Neural progenitor cell (in vitro differentiated cells): ENCODE data around the gene TGFBR2. TPM values are rescaled to one million over a fixed set of nuclear protein-coding genes. Genes with fewer than 3 reads are reported as not detected.

Experiments
- DNase-seq: peaks from one replicate; pipeline ENCODE4 v3.0.0-alpha.2; 2016; ENCODE audit warnings: low spot score
- H2AFZ ChIP-seq: fragments of 200-600 bp; sonication (generic); replicated peaks from 2 replicates; pipeline ENCODE4 v1.6.1; 2016; ENCODE audit warnings: antibody characterized with exemption
- H3F3A ChIP-seq: fragments of 200-600 bp; sonication (generic); 2 replicates; pipeline ENCODE4 v1.6.1; 2016; ENCODE audit warnings: antibody characterized with exemption, low read depth
- H3K27ac ChIP-seq: fragments of 200-600 bp; sonication (generic); 2 replicates; pipeline ENCODE4 v1.5.1; 2016; ENCODE audit warnings: mild to moderate bottlenecking
- H3K27me3 ChIP-seq: fragments of 200-600 bp; sonication (generic); 2 replicates; pipeline ENCODE4 v1.6.1; 2016; ENCODE audit warnings: mild to moderate bottlenecking, moderate library complexity
- H3K36me3 ChIP-seq: fragments of 200-600 bp; sonication (generic); 2 replicates; pipeline ENCODE4 v1.5.1; 2016
- H3K4me1 ChIP-seq: fragments of 200-600 bp; sonication (generic); 2 replicates; pipeline ENCODE4 v1.6.1; 2016; ENCODE audit warnings: mixed run types
- H3K4me2 ChIP-seq: fragments of 200-600 bp; sonication (generic); 2 replicates; pipeline ENCODE4 v1.6.1; 2016
- H3K4me3 ChIP-seq: fragments of 200-600 bp; sonication (generic); 2 replicates; pipeline ENCODE4 v1.5.1; 2016
- H3K79me2 ChIP-seq: fragments of 200-600 bp; sonication (generic); 2 replicates; pipeline ENCODE4 v1.6.1; 2016; ENCODE audit warnings: low read depth
- H3K9ac ChIP-seq: fragments of 200-600 bp; sonication (generic); 2 replicates; pipeline ENCODE4 v1.6.1; 2016
- H3K9me3 ChIP-seq: fragments of 200-600 bp; sonication (generic); 2 replicates; pipeline ENCODE4 v1.5.1; 2016; ENCODE audit warnings: low read depth
- H4K20me1 ChIP-seq: fragments of 200-600 bp; sonication (generic); 2 replicates; pipeline ENCODE4 v1.6.1; 2016; ENCODE audit warnings: low read depth
- H3K27ac Mint-ChIP-seq: 3 replicates; pipeline ENCODE4 v1.8.0; 2021; ENCODE audit warnings: mixed read lengths
- H3K27me3 Mint-ChIP-seq: 2 replicates; pipeline ENCODE4 v1.8.0; 2022; ENCODE audit warnings: low read depth, mild to moderate bottlenecking, inconsistent platforms, moderate library complexity, mixed read lengths; ENCODE audit not compliant: insufficient read depth
- H3K36me3 Mint-ChIP-seq: 3 replicates; pipeline ENCODE4 v1.8.0; 2021; ENCODE audit warnings: mixed read lengths
- H3K4me1 Mint-ChIP-seq: 3 replicates; pipeline ENCODE4 v1.8.0; 2021; ENCODE audit warnings: mixed read lengths
- H3K4me3 Mint-ChIP-seq: 3 replicates; pipeline ENCODE4 v1.8.0; 2021; ENCODE audit warnings: mild to moderate bottlenecking, moderate library complexity, mixed read lengths
- H3K9me3 Mint-ChIP-seq: 3 replicates; pipeline ENCODE4 v1.8.0; 2020; ENCODE audit warnings: mixed read lengths
- CTCF ChIP-seq: fragments of 200-600 bp; sonication (generic); IDR thresholded peaks from 2 replicates; pipeline ENCODE4 v1.5.1; 2017; ENCODE audit warnings: antibody characterized with exemption, mild to moderate bottlenecking
- EZH2 ChIP-seq: fragments of 200-600 bp; sonication (generic); IDR thresholded peaks from 2 replicates; pipeline ENCODE4 v1.6.1; 2017; ENCODE audit warnings: antibody characterized with exemption, mild to moderate bottlenecking, moderate library complexity
- EZH2phosphoT487 ChIP-seq: fragments of 200-600 bp; sonication (generic); IDR thresholded peaks from 2 replicates; pipeline ENCODE4 v1.6.1; 2017; ENCODE audit warnings: antibody characterized with exemption
- total RNA-seq: library from RNA; depleted of rRNA; stranded (reverse); fragments of >200 nt; gene quantifications from 2 replicates; pipeline ENCODE4 v1.2.3, GENCODE V29; 2015; ENCODE audit warnings: low replicate concordance

The TGFBR2 gene
- total RNA-seq, 1 donor from 2014 or later: 7.3 TPM

DNA sequence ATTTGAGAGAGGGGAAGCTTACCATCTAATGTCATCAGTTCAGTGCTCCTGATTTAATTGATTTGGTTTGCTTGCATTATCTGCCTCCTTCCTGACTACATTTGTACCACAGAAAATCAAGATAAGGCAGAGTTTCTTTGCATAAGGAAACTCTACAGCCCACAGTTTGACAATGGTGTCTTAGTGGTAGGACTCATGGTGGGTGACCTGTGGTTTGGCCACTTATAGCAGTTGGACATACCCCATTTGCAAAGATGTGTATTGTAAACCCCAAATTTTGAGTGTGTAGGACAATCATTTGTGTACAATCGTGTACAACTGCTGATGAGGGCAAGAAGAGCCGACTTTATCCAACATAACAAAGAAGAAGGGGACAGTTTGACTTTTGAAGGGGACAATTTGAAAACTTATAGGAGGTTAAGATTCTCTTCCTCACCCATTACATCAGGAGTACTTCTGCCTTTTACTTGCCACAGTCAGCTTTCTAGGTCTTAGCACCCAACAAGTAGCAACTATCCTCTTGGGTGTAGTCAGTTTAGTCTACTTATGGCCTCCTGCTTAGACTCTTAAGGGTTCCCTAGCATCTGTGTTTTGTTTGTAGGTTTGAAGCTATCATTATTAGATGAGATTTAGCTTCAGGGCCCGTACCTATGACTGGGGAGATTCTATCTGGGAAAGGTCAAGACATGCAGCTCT is 6.2 kb downstream of the TGFBR2 start:
- Mint-ChIP-seq H3K27ac (no peak overlapping the region), H3K36me3 (peaks cover 4% of the 10 kb centered on the region), H3K9me3 (peaks cover 2% of the 10 kb centered on the region), H3K4me1 (peaks cover 5% of the 10 kb centered on the region), H3K4me3 (no peak overlapping the region), H3K27me3 (no peaks in the 10 kb centered on the region)
- Histone ChIP-seq H3K4me3 (no peak overlapping the region), H3K9ac (no peak overlapping the region), H3K79me2 (peaks cover 72% of the 10 kb centered on the region), H2AFZ (no peak overlapping the region), H3K4me2 (no peak overlapping the region), H3F3A (no peaks in the 10 kb centered on the region), H3K36me3 (no peaks in the 10 kb centered on the region), H3K27ac (no peak overlapping the region), H3K4me1 (no peaks in the 10 kb centered on the region), H4K20me1 (no peaks in the 10 kb centered on the region), H3K9me3 (no peaks in the 10 kb centered on the region), H3K27me3 (no peaks in the 10 kb centered on the region)
- no peak for DNase-seq
- TF ChIP-seq EZH2 (no peak), CTCF (no peak), EZH2phosphoT487 (no peak)

GRCh38 chr3:30613133-30613825 is 6.9 kb downstream of the TGFBR2 start:
- Mint-ChIP-seq H3K27ac (no peak overlapping the region), H3K4me1 (peaks cover 5% of the 10 kb centered on the region)
- H3K79me2 ChIP-seq: peaks cover 66% of the 10 kb centered on the region

DNA sequence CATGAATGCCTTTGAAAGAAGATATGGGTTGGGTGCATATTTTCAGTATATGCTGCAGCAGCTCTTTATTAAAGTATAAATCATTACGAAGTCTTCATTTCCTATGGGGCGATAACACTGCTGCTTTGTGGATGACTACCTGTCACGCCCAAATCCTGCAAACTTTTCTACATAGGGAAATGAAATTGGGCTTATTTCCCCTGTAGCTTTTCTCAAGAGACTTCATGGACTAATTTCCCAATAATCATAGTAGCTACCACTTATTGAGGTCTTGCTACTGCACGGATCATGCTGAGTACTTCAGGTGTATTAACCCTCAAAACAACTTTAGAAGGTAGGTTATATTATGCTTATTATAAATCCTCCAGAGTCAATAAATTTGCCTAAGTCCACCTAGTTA is 8.0 kb downstream of the TGFBR2 start:
- TF ChIP-seq CTCF: no peak
- no peak for TF ChIP-seq EZH2phosphoT487
- no peak for TF ChIP-seq EZH2
- DNase-seq: no peak
- no peak overlapping the region for H3K4me2 ChIP-seq
- Mint-ChIP-seq H3K9me3 (peaks cover 2% of the 10 kb centered on the region), H3K4me3 (no peak overlapping the region), H3K27ac (no peak overlapping the region), H3K36me3 (peaks cover 10% of the 10 kb centered on the region), H3K27me3 (no peaks in the 10 kb centered on the region), H3K4me1 (peaks cover 5% of the 10 kb centered on the region)
- no peak overlapping the region for H2AFZ ChIP-seq
- no peak overlapping the region for H3K27ac ChIP-seq
- H4K20me1 ChIP-seq: no peaks in the 10 kb centered on the region
- no peaks in the 10 kb centered on the region for H3K27me3 ChIP-seq
- no peaks in the 10 kb centered on the region for H3K36me3 ChIP-seq
- no peaks in the 10 kb centered on the region for H3K9me3 ChIP-seq
- H3F3A ChIP-seq: no peaks in the 10 kb centered on the region
- no peak overlapping the region for H3K9ac ChIP-seq
- H3K4me3 ChIP-seq: no peak overlapping the region
- peaks cover 66% of the 10 kb centered on the region for H3K79me2 ChIP-seq
- no peaks in the 10 kb centered on the region for H3K4me1 ChIP-seq

More at GRCh38 chr3:30613133-30613825, 6.9 kb downstream of the TGFBR2 start:
- Mint-ChIP-seq H3K9me3 (peaks cover 2% of the 10 kb centered on the region), H3K4me3 (no peak overlapping the region), H3K27me3 (no peaks in the 10 kb centered on the region), H3K36me3 (peaks cover 4% of the 10 kb centered on the region)
- no peak overlapping the region for H3K9ac ChIP-seq
- H4K20me1 ChIP-seq: no peaks in the 10 kb centered on the region
- no peak overlapping the region for H3K4me2 ChIP-seq
- H3F3A ChIP-seq: no peaks in the 10 kb centered on the region
- no peaks in the 10 kb centered on the region for H3K9me3 ChIP-seq
- no peaks in the 10 kb centered on the region for H3K36me3 ChIP-seq
- no peak for DNase-seq
- no peak overlapping the region for H3K27ac ChIP-seq
- TF ChIP-seq CTCF (no peak), EZH2 (no peak), EZH2phosphoT487 (no peak)
- H3K4me1 ChIP-seq: no peaks in the 10 kb centered on the region
- no peak overlapping the region for H3K4me3 ChIP-seq
- H3K27me3 ChIP-seq: no peaks in the 10 kb centered on the region
- H2AFZ ChIP-seq: no peak overlapping the region
